ENCODE measurements around the gene CAMTA1.

The CAMTA1 gene

DNA sequence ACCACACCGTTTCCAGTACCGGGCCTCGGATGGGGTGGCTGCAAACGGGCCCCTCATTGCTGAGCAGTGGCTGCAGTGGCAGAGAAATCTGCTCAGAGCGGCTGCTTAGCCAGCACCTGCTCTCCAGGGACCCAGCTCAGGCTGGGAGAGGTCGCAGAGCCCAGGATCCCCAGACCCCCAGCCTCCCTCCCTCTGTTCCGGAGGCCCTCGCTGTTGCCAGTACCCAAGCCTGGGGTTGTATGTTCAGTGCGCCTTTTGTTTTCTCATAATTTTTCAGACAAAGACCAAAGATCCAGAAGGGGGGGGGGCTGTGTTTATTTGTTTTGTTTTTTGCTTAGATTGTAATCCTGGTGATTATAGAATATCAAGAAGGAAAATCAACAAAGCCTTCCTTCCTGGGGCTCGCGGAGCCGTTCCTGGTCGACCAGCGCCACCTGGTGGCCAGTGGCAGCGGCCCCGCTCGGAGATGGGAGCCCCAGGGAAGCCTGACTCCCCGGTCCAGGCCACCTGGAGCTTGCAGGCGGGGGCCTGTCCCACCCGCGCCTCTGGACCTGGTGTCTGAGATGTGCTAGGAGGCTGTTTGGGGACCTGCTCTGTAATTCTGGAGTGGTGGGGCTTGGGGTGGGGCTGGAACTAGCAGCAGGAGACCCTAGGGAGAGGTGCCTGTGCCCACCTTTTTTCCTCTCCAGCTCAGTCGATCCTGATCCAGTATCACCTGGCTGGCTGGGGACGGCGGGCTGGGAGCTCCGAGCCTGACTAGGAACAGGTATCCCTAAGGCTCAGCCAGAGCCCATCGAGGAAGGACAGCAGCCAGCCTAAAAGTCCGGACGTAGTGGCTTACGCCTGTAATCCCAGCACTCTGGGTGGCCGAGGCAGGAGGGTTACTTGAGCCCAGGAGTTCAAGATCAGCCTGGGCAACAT is 862.0 kb downstream of the CAMTA1 start:
- no peak for DNase-seq (ENCODE audit: low read depth)
- TF ChIP-seq CTCF (IDR thresholded peaks at IDR 0.05; ENCODE audit: low read depth, low read length, missing control alignments) = peak; percentile 87

DNA sequence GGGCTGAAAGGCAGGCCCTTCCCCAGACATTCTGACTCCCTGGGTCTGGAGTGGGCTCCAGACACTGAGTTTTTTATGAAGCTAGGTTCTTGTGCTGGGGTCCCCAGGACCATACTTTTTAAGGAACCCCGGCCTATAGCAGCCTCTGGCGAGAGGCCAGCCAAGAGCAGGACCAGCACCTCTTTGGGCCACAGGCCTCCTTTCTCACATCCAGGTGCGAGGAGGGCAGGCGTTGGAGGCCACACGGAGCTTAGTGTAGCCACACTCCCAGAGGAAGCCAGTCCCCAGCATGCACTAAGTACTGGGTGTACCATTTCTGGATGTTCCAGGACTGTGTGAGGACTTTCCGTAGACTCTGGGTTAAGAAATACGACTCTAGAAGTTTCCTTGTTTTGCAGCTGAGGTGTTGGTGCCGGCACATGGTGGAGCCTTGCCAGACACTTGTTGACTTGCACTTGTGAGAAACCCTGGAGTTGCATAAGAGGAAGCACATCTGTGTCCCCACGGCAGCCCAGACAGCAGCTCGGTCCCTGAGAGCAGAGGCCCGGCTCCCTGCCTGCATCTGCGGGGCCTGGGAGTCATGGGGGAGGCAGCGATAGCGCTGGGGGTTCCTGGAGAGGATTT is 863.6 kb downstream of the CAMTA1 start:
- no peak for DNase-seq (ENCODE audit: low read depth)
- no peak for TF ChIP-seq CTCF (IDR thresholded peaks at IDR 0.05; ENCODE audit: low read depth, low read length, missing control alignments)
- no peak overlapping the region for H3K4me3 ChIP-seq (ENCODE audit: low read depth, low read length)

More for the DNA sequence above, 862.0 kb downstream of the CAMTA1 start:
- H3K4me3 ChIP-seq (ENCODE audit: low read depth, low read length) = no peak overlapping the region

GRCh38 chr1:7650801-7651200 is 865.5 kb downstream of the CAMTA1 start:
- no peak for DNase-seq (ENCODE audit: low read depth)
- no peak overlapping the region for H3K4me3 ChIP-seq (ENCODE audit: low read depth, low read length)
- no peak for TF ChIP-seq CTCF (IDR thresholded peaks at IDR 0.05; ENCODE audit: low read depth, low read length, missing control alignments)

DNA sequence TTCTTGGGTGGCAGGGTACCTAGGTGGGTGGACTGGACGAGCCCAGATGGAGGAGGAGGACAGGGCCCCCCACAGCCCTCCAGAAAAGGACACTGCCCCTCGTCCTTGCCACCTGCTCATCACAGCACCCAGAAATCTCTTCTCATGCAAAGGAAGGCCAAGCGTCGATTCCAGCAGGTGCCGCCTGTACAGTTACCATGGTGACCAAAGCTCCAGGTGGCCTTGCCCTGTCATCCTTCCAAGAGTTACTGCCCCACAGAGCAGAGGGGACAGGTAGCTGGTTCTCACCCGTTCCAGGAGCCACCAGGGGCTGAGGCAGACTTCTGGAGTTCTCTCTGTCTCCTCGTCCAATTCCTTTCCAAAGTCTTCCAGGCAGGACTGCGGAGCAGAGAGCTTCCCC is 865.9 kb downstream of the CAMTA1 start:
- no peak overlapping the region for H3K4me3 ChIP-seq (ENCODE audit: low read depth, low read length)
- no peak for TF ChIP-seq CTCF (IDR thresholded peaks at IDR 0.05; ENCODE audit: low read depth, low read length, missing control alignments)
- DNase-seq (ENCODE audit: low read depth) = no peak

DNA sequence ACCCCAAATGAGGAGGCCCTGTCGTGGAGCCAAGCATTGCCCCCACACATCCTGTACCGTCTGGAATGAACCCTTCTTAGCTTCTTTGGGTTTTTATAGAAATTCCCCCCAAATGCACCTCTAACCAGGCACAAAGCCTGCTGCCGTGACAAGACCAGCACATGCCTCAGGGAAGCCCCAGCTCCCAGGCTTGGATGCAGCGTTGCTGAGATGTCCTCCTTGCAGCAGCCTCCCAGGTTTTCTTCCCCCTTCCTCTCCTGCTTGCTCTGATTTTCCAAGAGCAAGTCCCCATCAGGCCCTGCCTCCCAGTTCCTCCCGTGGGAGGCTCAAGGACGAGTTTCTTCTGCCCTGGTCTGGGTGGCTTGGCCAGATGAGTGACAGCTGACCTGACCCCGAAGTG is 866.8 kb downstream of the CAMTA1 start:
- no peak for TF ChIP-seq CTCF (IDR thresholded peaks at IDR 0.05; ENCODE audit: low read depth, low read length, missing control alignments)
- no peak overlapping the region for H3K4me3 ChIP-seq (ENCODE audit: low read depth, low read length)
- no peak for DNase-seq (ENCODE audit: low read depth)

DNA sequence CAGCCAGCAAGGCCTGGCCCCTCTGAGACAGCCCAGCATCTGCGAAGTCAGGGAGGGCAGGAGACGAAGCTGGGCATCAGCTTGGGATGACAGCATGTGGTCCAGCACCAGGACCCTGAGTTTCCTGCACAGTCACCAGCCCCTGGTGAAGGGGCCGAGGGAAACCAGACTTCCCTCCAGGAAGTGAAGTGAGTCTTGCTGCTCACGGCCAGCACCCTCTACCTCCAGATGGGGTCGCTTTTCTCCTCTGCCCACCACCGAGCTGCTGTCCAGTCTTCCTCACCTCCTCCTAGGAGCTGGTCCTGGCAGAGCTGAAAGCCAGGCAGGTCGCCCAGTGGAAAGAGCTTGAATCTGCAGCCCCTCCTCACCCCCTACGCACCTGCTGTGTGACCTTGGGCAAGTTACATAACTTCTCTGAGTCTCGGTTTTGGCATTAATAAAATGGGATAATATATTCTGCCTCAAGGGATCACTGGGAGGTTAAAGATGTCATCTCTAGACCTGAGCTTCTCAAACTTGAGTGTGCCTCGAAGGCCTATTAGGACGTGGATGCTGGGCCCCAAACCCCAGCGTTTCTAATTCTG is 867.4 kb downstream of the CAMTA1 start:
- no peak overlapping the region for H3K4me3 ChIP-seq (ENCODE audit: low read depth, low read length)
- no peak for DNase-seq (ENCODE audit: low read depth)
- TF ChIP-seq CTCF (IDR thresholded peaks at IDR 0.05; ENCODE audit: low read depth, low read length, missing control alignments) = no peak

All from GM12864 (cell line).